MM.1S (cell line): ENCODE data around the gene CSPG5.

ENCODE experiments used
- EZH2 ChIP-seq: fragments of 300-600 bp; sonication (generic); optimal IDR thresholded peaks from 2 replicates; pipeline ENCODE3; 2017; ENCODE audit warnings: low read depth, mild to moderate bottlenecking, antibody characterized with exemption, low read length, mixed read lengths
- EZH2phosphoT487 ChIP-seq: fragments of 300-600 bp; sonication (generic); IDR thresholded peaks from 2 replicates; pipeline ENCODE4 v1.6.1; 2018; ENCODE audit warnings: antibody characterized with exemption, low read length
- TF ChIP-seq, protein P1 (sequence below): fragments of 300-600 bp; sonication (generic); IDR thresholded peaks from 2 replicates; pipeline ENCODE4 v1.5.1; 2016; ENCODE audit warnings: antibody characterized with exemption, low read length, mixed read lengths

DNA sequence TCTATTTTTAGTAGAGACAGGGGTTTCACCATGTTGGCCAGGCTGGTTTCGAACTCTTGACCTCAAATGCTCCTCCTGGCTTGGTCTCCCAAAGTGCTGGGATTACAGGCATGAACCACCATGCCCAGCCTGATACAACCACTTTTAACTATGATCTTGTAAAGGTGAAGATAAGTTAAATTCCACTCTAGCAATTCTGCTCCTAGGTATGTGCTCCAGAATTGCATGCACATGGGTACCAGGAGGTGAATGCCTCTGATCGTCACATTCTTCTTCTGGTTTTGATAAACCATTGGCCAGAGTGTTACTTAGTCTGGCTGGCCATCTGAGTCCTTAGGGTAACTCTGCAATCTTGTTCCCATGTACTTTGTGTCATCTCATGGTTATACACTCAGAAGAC lies 22.3 kb downstream of the CSPG5 start:
- TF ChIP-seq, protein P1, sequence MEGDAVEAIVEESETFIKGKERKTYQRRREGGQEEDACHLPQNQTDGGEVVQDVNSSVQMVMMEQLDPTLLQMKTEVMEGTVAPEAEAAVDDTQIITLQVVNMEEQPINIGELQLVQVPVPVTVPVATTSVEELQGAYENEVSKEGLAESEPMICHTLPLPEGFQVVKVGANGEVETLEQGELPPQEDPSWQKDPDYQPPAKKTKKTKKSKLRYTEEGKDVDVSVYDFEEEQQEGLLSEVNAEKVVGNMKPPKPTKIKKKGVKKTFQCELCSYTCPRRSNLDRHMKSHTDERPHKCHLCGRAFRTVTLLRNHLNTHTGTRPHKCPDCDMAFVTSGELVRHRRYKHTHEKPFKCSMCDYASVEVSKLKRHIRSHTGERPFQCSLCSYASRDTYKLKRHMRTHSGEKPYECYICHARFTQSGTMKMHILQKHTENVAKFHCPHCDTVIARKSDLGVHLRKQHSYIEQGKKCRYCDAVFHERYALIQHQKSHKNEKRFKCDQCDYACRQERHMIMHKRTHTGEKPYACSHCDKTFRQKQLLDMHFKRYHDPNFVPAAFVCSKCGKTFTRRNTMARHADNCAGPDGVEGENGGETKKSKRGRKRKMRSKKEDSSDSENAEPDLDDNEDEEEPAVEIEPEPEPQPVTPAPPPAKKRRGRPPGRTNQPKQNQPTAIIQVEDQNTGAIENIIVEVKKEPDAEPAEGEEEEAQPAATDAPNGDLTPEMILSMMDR = no peak
- TF ChIP-seq EZH2 = no peak
- no peak for TF ChIP-seq EZH2phosphoT487
